HG03432 (cell line): ENCODE data around the gene GPR27.

Experiments used
- ATAC-seq: cut with Tn5 transposase; IDR thresholded peaks from one replicate; pipeline ENCODE4 v1.9.1; 2021; ENCODE audit warnings: mild to moderate bottlenecking, moderate library complexity; ENCODE audit not compliant: unreplicated experiment

GPR27 gene

GRCh38 chr3:71732637-71733036, 21.0 kb upstream of the GPR27 start:
- no peak for ATAC-seq

- ATAC-seq = no peak
Observed at GRCh38 chr3:71733319-71733718, 20.3 kb upstream of the GPR27 start.

GRCh38 chr3:71734881-71735280, 18.8 kb upstream of the GPR27 start:
- no peak for ATAC-seq

- ATAC-seq = no peak
Observed at GRCh38 chr3:71742621-71743020, 11.0 kb upstream of the GPR27 start.

- ATAC-seq = no peak
Observed at GRCh38 chr3:71744738-71745137, 8.9 kb upstream of the GPR27 start.

GRCh38 chr3:71751602-71752001, 2.1 kb upstream of the GPR27 start:
- ATAC-seq = no peak

GRCh38 chr3:71752831-71753700, 589 bp upstream of the GPR27 start:
- no peak for ATAC-seq

- no peak for ATAC-seq
Observed at GRCh38 chr3:71754610-71755253, 1.1 kb downstream of the GPR27 start.

- ATAC-seq = no peak
Observed at GRCh38 chr3:71758091-71758490, 4.4 kb downstream of the GPR27 start.

- no peak for ATAC-seq
Observed at GRCh38 chr3:71759401-71759800, 5.7 kb downstream of the GPR27 start.

- no peak for ATAC-seq
Observed at GRCh38 chr3:71760140-71760539, 6.5 kb downstream of the GPR27 start.

GRCh38 chr3:71763426-71763825, 9.8 kb downstream of the GPR27 start:
- no peak for ATAC-seq

- ATAC-seq = no peak
Observed at GRCh38 chr3:71771126-71771525, 17.5 kb downstream of the GPR27 start.

- no peak for ATAC-seq
Observed at GRCh38 chr3:71771884-71772283, 18.2 kb downstream of the GPR27 start.

- no peak for ATAC-seq
Observed at GRCh38 chr3:71776538-71776937, 22.9 kb downstream of the GPR27 start.

- no peak for ATAC-seq
Observed at GRCh38 chr3:71778353-71778752, 24.7 kb downstream of the GPR27 start.

- ATAC-seq = no peak
Observed at GRCh38 chr3:71779674-71780377, 26.2 kb downstream of the GPR27 start.

GRCh38 chr3:71780430-71780829, 26.8 kb downstream of the GPR27 start:
- ATAC-seq = no peak

GRCh38 chr3:71783152-71783551, 29.5 kb downstream of the GPR27 start:
- no peak for ATAC-seq

- no peak for ATAC-seq
Observed at GRCh38 chr3:71784201-71784913, 30.7 kb downstream of the GPR27 start.

GRCh38 chr3:71784914-71785531, 31.4 kb downstream of the GPR27 start, which contains the start of gene PROK2:
Gene PROK2, minus strand, starts transcription at chr3:71785148. Its CDS starts 96 bp downstream, at chr3:71785052.
- no peak for ATAC-seq
